HL-60 (cell line): Measurements from ENCODE around the gene CCNK.

Source experiments
- CTCF ChIP-seq: IDR thresholded peaks from one replicate; pipeline ENCODE4 v1.5.1; 2011; ENCODE audit warnings: low read length, control low read depth, inconsistent platforms; ENCODE audit not compliant: insufficient read depth
- POLR2AphosphoS5 ChIP-seq: IDR thresholded peaks from 2 replicates; pipeline ENCODE4 v1.6.1; 2012; ENCODE audit warnings: low read depth
- REST ChIP-seq: IDR thresholded peaks from 2 replicates; pipeline ENCODE4 v1.6.1; 2012; ENCODE audit warnings: low read depth; ENCODE audit not compliant: insufficient replicate concordance
- SPI1 ChIP-seq: IDR thresholded peaks from 2 replicates; pipeline ENCODE4 v1.6.1; 2012; ENCODE audit warnings: low read depth, mild to moderate bottlenecking, borderline replicate concordance

GRCh38 chr14:99447739-99448138, 33.5 kb upstream of the CCNK start:
- no peak for TF ChIP-seq CTCF
- TF ChIP-seq POLR2AphosphoS5: no peak
- TF ChIP-seq REST: no peak
- no peak for TF ChIP-seq SPI1
